GM18867 (cell line): Measurements from ENCODE around the gene MYLK3.
"Not testable (repeated sequence)": the region's sequence is repeated elsewhere in the genome, so short reads cannot be mapped to it uniquely, and the experiment has no call there.

ENCODE experiments used
- ATAC-seq: cut with Tn5 transposase; IDR thresholded peaks from one replicate; pipeline ENCODE4 v1.9.1; 2021; ENCODE audit warnings: mild to moderate bottlenecking, moderate library complexity; ENCODE audit not compliant: unreplicated experiment

MYLK3 gene

GRCh38 chr16:46747777-46748651 lies at the start of gene MYLK3:
TSS of gene MYLK3 (minus strand) at chr16:46748344. CDS start at chr16:46748193, 151 bp downstream.
- ATAC-seq: no peak

GRCh38 chr16:46797501-46797900 lies 49.4 kb upstream of the MYLK3 start:
- ATAC-seq: no peak

GRCh38 chr16:46796764-46797269 lies 48.7 kb upstream of the MYLK3 start:
- no peak for ATAC-seq

GRCh38 chr16:46793841-46794240 lies 45.7 kb upstream of the MYLK3 start:
- ATAC-seq: no peak

GRCh38 chr16:46790599-46791270 lies 42.6 kb upstream of the MYLK3 start:
- ATAC-seq: no peak

- peak; percentile 83 for ATAC-seq
These were observed 41.6 kb upstream of the MYLK3 start for GRCh38 chr16:46789499-46790414.

GRCh38 chr16:46788891-46789474 lies 40.8 kb upstream of the MYLK3 start:
- no peak for ATAC-seq

GRCh38 chr16:46787909-46788308 lies 39.8 kb upstream of the MYLK3 start:
- ATAC-seq: peak; percentile 32

GRCh38 chr16:46785076-46785845 lies 37.1 kb upstream of the MYLK3 start:
- no peak for ATAC-seq

- not testable (repeated sequence) for ATAC-seq
These were observed 36.4 kb upstream of the MYLK3 start for GRCh38 chr16:46784569-46784968.

- no peak for ATAC-seq
These were observed 35.7 kb upstream of the MYLK3 start for GRCh38 chr16:46783800-46784199.

GRCh38 chr16:46782320-46782719 lies 34.2 kb upstream of the MYLK3 start:
- ATAC-seq: no peak

- ATAC-seq: no peak
These were observed 29.7 kb upstream of the MYLK3 start for GRCh38 chr16:46777804-46778203.

- ATAC-seq: peak; percentile 9
These were observed 27.1 kb upstream of the MYLK3 start for GRCh38 chr16:46775214-46775613.

GRCh38 chr16:46774743-46775177 lies 26.6 kb upstream of the MYLK3 start:
- peak; percentile 71 for ATAC-seq

- ATAC-seq: no peak
These were observed 24.3 kb upstream of the MYLK3 start for GRCh38 chr16:46772463-46772862.

- no peak for ATAC-seq
These were observed 20.7 kb upstream of the MYLK3 start for GRCh38 chr16:46768809-46769208.

- ATAC-seq: no peak
These were observed 16.9 kb upstream of the MYLK3 start for GRCh38 chr16:46765050-46765449.

GRCh38 chr16:46763147-46763546 lies 15.0 kb upstream of the MYLK3 start:
- ATAC-seq: no peak

GRCh38 chr16:46762583-46762982 lies 14.4 kb upstream of the MYLK3 start:
- no peak for ATAC-seq
